GM18909 (cell line): ENCODE data around the gene GPS1.
A peak's percentile ranks its signal among the peaks of the same experiment; 100 is the strongest.

Experiments
- ATAC-seq: cut with Tn5 transposase; IDR thresholded peaks from one replicate; pipeline ENCODE4 v1.9.1; 2021; ENCODE audit warnings: mild to moderate bottlenecking; ENCODE audit not compliant: unreplicated experiment, poor library complexity

Gene GPS1

DNA sequence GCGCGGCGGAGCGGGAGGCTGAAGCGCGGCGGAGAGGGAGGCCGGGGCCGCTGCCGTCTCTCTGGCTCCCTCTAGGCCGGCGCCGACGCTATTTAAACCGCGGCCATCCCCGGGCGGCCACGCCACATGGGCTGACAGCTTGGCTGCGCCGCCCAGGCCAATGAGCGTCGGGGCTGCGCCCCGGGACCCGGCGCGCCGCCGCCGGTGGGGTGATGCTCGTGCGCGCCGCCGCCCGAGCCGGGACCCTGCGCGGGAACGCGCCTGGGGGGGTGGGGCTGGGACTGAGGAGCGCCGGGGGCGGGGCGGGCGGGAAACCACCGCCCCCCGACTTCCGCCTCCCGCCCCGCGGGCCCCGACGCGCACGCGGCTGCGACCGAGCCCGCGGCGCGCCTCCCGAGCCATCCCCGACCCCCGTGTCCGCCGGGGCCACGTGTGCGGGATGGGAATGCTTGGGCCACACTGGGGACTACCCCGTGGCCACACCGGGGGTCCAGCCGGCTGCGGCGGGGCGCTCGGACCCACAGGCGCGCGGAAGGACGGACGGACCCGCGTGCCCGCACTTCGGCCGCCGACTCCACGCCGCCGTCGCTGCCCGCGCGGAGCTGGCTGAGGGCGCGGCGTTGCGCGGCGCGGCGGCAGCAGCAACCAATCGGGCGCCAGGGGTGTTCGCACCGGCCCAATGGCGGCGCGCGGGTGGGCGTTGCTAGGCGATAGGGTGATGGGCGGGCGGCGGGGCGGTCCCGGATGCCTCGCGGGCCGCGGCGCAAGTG is 46.7 kb downstream of the GPS1 start, which contains the start of gene FASN:
TSS of gene FASN (minus strand) at position 68 of the 770 bp plus-strand sequence. CDS start 1,791 bp downstream, outside the sequence.
- ATAC-seq, result peak; percentile 69

GRCh38 chr17:82098939-82099763 is 47.5 kb downstream of the GPS1 start:
- no peak for ATAC-seq

DNA sequence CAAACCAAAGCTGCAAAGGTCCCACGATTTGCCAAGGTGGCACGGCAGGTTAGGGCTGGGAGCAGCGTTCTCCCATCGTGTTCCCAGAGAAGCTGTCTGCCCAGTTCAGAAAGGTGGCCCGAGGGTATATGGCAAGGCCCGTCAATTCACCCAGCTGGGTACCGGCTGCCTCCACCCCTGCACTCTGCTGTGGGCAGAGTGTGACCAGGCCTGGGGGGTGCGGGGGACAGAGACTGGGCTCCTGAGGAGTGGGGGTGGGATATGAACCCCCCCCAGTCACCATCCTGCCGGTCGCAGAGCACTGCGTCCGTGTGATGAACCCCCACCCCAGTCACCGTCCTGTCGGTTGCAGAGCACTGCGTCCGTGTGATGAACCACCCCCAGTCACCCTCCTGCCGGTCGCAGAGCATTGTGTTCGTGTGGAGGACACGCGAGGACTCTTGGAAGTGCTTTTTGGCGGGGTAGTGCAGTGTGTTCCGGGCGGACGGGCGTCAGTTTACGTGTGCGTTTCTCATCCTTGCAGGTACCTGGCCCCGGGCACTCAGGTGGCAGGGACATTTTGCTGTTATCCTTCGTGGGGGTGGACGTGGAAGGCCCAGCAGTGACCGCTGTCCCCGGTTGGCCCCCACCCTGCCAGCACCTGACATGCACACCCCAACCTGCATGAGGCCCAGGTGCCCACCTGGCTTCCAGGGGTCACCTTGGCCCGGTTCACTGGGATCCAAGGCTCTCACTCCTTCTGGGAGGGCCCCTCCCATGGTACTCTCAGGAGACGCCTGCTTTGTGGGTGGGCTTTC is 49.0 kb downstream of the GPS1 start:
- ATAC-seq, result no peak

GRCh38 chr17:82101301-82101715 is 49.6 kb downstream of the GPS1 start:
- ATAC-seq, result no peak

DNA sequence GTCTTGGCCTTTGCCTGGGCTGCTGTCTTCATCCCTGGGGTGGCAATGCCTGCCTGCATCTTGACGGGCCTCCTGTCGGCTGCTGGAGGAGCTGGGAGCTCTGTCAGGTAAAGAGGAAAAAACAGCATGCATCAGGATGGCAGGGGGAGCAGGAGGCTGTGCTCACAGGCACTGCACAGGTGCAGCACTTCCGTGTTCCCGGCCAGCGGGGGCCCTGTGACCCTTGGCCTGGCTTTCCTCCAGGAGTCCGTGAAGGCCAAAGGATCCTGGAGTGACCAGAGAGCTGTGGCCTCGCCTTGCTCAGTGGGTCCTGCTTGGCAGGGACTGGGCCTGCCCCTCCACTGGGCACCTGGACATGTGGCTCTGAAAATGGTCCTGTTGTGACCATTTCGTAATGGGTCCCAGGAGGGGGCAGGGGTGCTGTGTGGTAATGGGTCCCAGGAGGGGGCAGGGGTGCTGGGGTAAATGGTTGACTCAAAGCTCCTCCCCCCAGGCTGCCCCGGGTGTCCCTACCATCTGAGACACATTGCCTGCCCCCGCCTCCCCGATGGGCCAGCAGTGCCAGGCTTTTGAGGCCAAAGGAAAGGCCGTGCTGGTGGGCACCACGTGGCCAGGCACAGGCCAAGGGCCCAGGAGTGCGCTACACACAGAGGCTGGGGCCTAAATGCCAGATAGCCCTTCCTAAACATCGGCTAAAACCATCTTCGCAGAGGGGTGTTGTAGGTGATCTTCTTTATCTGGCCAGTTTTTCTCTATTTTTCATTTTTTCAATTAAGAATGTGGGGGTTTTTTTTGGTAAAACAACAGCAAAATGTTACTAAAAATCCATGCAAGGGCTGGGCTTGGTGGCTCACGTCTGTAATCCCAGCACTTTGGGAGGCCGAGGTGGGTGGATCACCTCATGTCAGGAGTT is 50.3 kb downstream of the GPS1 start:
- no peak for ATAC-seq

DNA sequence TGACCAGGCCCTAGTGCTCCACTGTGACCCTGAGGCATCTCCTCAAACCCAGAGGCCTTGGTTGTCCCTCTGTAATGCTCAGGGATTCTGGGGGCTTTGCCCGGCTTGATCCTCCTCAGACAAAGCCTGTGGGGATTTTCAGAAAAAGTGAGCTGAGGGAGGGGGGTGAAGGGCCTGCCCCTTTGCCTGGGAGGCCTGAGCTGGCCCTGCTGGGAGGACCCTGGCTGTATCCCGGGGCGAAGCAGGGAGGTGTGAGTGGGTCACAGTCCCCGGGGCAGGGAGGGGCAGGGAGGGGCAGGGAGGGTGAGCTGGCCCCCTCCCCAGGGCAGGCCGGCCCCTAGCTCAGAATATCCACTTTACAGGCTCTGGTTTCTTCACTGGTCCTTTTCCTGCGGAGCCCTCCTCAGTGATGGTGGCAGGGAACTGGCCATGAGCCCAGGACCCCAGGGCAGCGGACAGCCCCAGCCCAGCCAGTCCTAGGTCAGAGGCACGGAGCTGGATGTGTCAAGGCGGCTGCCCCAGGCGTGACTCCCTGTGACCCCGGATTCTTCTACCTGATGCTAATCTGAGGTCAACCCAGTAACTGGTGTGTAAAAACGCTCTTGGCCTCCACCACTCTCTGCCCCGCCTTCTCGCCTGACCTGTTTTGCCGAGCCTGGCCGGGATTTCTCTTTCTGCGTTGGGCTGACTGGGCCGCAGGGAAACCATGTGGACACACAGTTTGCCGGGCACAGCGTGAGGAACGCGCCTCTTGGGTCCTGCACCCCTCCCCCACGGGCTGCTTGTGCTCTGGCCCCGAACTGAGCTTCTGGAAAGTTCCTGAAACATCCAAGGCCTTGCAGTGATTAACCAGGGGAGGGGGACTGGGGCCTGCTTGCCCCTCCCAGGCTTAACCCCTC is 52.1 kb downstream of the GPS1 start:
- no peak for ATAC-seq

GRCh38 chr17:82104797-82105416 is 53.2 kb downstream of the GPS1 start:
- no peak for ATAC-seq

GRCh38 chr17:82105417-82105881 is 53.8 kb downstream of the GPS1 start:
- no peak for ATAC-seq

- ATAC-seq, result peak; percentile 75
Observed at GRCh38 chr17:82105882-82106687, 54.4 kb downstream of the GPS1 start.

DNA sequence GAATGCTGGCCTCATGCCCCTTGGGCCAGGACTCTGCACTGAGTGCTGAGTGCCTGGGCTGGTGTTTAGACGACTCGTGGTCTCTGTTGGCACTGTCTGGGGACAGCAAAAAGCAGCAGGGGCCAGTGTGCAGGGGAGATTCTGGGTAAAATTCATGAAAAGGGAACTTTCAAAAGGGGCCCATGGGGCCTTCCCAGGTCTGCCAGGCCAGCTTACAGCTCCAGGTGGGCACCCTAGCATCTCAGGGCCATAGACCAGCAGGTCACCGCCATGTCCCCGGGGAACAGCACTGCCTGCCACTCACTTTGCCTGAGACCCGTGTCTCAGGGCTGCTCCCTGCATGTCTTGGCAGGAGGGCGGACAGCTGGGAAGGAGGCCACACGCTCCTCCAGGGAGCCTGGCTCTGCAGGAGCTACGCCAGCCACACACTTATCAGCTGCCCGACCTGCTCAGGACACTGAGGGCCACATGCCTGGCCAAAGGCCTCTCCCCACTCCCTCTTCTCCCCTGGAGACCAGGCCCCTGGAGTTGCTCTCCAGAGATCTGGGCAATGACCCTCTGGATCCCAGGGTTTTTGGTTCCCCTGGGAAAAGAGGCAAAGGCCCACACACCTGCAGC is 55.1 kb downstream of the GPS1 start:
- ATAC-seq, result peak; percentile 16
